KOPT-K1 (cell line): ENCODE data around the gene MBNL2.

Source experiments
- H3K27ac ChIP-seq: fragments of 200-600 bp; sonication (generic); 2 replicates; pipeline ENCODE4 v1.5.1; 2016; ENCODE audit warnings: antibody characterized with exemption, mild to moderate bottlenecking, low read depth, low read length; ENCODE audit not compliant: poor library complexity, severe bottlenecking
- H3K36me3 ChIP-seq: fragments of 200-600 bp; sonication (generic); 2 replicates; pipeline ENCODE4 v1.5.1; 2017; ENCODE audit warnings: antibody characterized with exemption, mild to moderate bottlenecking, low read length, moderate library complexity; ENCODE audit not compliant: insufficient read depth
- H3K9me3 ChIP-seq: fragments of 200-600 bp; sonication (generic); 2 replicates; pipeline ENCODE4 v1.5.1; 2017; ENCODE audit warnings: antibody characterized with exemption, low read length, mild to moderate bottlenecking; ENCODE audit not compliant: insufficient read depth, poor library complexity, severe bottlenecking

MBNL2 gene

DNA sequence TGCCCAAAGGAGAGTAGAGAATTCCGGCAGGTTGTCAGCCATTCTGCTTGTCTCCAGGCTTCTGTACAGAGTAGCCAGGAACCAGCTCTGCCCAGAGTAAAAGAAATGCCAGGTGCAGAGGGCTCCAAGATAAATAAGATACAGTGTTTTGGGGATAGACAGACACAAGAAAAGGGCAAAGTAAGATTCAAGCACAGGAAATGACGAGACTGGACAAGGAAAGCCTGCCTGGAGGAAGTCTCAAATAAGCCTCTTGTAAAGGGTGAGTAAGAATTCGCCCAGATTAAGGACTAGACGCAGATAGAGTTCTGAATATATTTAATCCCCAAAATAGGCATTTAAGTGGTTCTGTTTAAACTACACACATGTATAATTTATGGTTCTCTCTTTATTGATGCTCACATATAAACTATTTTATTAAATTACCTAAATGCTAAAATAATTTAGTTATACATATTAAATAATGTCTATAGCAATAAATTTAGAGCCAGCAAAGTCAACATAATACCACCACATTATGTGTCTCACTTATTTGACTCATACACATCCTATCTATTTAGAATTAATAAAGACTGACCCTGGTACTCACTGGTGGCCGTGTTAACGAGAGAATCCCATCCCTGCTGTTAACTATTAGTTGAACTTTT is 113.5 kb downstream of the MBNL2 start:
- H3K36me3 ChIP-seq, result no peaks in the 10 kb centered on the region
- no peak overlapping the region for H3K27ac ChIP-seq
- no peaks in the 10 kb centered on the region for H3K9me3 ChIP-seq

GRCh38 chr13:97337985-97338499 is 115.9 kb downstream of the MBNL2 start:
- H3K27ac ChIP-seq, result no peak overlapping the region
- no peaks in the 10 kb centered on the region for H3K36me3 ChIP-seq
- H3K9me3 ChIP-seq, result no peaks in the 10 kb centered on the region

DNA sequence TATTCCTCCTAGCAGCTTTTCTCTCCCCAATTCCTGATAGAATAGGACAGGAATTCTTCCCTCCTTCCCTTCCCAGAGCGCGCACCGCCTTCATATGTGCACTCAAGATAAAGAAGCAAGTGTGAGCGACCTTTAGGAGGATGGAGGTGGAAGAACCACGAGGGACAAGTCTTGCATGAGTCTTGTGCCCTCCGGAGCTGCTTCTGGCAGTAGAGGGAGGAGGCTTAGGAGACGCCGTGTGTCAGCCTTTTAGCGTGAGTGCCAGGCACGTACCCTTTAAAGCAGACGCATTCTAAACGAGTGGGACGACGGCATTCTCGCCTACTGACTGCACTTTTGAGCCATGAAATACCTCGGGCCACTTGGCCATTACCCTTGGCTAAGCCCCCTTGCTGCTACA is 116.4 kb downstream of the MBNL2 start:
- no peaks in the 10 kb centered on the region for H3K36me3 ChIP-seq
- no peaks in the 10 kb centered on the region for H3K9me3 ChIP-seq
- H3K27ac ChIP-seq, result no peak overlapping the region

- Histone ChIP-seq H3K27ac (no peak overlapping the region), H3K36me3 (no peaks in the 10 kb centered on the region), H3K9me3 (no peaks in the 10 kb centered on the region)
Observed at GRCh38 chr13:97339019-97339987, 117.2 kb downstream of the MBNL2 start.

GRCh38 chr13:97339988-97340749 is 118.0 kb downstream of the MBNL2 start:
- H3K36me3 ChIP-seq, result no peaks in the 10 kb centered on the region
- H3K9me3 ChIP-seq, result no peaks in the 10 kb centered on the region
- no peak overlapping the region for H3K27ac ChIP-seq

DNA sequence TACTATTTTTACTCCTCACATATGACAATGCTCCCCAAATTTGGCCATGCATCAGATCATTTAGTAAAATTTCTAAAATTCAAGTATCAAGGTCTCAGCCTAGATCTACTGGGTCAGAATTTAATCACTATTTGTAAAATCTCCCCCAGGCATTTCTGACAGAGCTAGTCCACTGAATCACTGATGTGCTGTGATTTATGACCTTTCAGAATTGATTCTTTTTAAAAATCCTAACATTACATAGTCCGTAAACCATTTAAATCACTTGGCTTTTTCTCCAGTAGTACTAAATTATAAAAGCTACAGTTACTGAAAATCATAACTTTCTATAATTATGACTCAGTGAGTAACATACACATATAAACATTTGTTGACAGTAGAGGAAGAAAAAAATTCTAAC is 119.0 kb downstream of the MBNL2 start:
- Histone ChIP-seq H3K36me3 (no peaks in the 10 kb centered on the region), H3K9me3 (no peaks in the 10 kb centered on the region), H3K27ac (no peak overlapping the region)

GRCh38 chr13:97342136-97342535 is 120.0 kb downstream of the MBNL2 start:
- no peaks in the 10 kb centered on the region for H3K9me3 ChIP-seq
- no peak overlapping the region for H3K27ac ChIP-seq
- H3K36me3 ChIP-seq, result no peaks in the 10 kb centered on the region

DNA sequence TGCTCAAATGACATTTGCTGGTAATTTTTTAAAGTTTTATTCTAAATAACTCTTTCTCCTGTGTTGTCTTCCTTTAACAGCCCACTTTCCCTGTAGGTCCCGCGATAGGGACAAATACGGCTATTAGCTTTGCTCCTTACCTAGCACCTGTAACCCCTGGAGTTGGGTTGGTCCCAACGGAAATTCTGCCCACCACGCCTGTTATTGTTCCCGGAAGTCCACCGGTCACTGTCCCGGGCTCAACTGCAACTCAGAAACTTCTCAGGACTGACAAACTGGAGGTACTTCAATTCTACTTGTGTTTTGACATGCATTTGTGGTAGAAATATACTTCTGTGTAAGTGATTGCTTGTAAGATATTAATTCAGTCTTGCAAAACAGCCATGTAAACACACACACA is 120.8 kb downstream of the MBNL2 start:
- no peak overlapping the region for H3K27ac ChIP-seq
- H3K36me3 ChIP-seq, result no peaks in the 10 kb centered on the region
- no peaks in the 10 kb centered on the region for H3K9me3 ChIP-seq

DNA sequence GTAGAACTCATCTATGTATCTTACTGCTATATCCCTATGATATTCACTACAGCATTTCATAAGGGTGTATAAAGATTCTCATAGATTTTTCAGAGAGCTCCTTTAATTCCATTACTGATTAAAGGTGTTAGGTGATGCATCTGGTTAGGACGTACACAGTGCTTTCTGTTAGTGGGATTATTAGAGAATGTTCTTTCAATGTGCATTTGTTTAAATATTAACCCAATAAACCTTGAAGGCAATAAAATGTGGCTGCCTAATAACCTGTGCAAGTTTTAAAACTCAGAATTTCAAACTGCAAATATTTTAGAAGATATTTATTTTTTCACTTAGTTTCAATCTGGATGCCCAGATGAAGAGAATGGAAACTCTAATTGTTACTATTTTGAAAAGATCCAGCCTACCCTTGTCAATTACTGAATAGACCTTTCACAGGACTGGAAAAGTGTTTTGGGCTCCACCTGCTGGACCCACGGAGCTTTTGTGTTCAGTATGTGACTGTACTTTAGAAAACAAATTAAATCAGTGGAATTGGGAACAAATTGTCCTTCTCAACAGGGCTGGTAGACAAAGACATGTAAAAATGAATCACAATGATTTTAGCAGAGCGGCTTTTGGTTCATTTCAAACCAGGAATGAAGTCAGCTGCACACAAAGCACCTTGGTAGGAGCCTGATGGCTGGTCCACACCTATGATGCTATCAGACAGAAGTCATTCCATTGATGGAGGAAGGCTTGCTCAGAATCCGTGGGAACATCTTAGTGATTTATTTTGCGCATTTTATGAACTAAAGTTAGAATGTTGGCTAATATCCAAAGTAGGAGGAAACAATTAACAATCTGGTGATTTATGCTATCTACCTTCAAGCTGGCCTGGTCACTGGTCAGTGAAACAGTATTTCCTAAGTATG is 122.4 kb downstream of the MBNL2 start:
- H3K36me3 ChIP-seq, result 0 out of 2 replicates have a peak, but pooled peaks cover 1% of the 10 kb centered on the region
- no peaks in the 10 kb centered on the region for H3K9me3 ChIP-seq
- H3K27ac ChIP-seq, result no peak overlapping the region

DNA sequence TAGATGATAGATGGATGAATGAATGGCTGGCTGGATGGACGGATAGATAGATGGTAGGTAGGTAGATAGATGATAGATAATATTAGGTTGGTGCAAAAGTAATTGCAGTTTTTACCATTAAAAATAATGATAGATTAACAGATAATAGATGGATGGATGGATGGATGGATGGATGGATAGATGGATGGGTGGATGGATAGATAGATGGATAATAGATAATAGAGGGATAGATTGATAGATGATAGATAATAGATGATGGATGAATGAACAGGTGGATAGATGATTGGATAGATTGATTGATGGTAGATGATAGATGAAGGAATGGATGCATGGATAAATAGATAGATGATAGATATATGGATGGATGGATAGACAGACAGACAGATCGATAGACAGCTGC is 124.0 kb downstream of the MBNL2 start:
- Histone ChIP-seq H3K9me3 (peaks cover 3% of the 10 kb centered on the region), H3K27ac (no peak overlapping the region), H3K36me3 (peaks cover 6% of the 10 kb centered on the region; the same call in 1 of the 2 replicates)

- peaks cover 6% of the 10 kb centered on the region for H3K9me3 ChIP-seq
- no peak overlapping the region for H3K27ac ChIP-seq
- peaks cover 6% of the 10 kb centered on the region; the same call in 1 of the 2 replicates for H3K36me3 ChIP-seq
Observed at GRCh38 chr13:97346561-97347254, 124.6 kb downstream of the MBNL2 start.

DNA sequence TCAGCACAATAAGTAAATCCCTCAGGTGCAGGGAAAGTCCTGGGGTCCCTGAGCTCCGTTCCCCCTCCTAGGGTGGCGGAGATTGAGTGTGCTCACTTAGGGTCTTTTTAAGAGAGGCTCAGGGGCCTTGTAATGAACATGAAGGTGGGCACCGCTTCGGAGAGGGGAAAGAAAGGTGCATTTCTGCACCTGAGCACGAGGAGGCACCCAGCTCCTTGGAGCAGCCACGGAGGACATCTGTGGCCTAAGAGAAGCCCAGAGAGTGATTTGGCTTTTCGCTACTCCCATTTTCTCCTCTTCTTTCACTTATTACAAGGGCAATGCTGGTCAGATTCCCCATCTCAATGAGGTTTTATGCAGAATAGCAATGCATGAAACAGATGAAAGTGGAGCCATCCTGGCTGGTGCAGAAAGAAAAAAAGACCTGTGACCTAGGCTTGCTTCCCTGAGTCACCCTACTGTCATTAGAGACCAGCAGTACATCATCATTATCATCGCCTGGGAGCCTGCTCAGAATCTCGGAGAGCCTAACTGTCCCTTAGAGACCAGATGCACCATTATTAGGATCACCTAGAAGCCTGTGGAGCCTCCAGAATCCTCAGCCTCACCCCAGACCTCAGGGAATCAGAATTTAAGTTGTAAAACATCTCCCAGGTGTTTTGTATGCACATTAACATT is 125.3 kb downstream of the MBNL2 start:
- Histone ChIP-seq H3K36me3 (peaks cover 6% of the 10 kb centered on the region; the same call in 1 of the 2 replicates), H3K27ac (no peak overlapping the region), H3K9me3 (peaks cover 6% of the 10 kb centered on the region)

DNA sequence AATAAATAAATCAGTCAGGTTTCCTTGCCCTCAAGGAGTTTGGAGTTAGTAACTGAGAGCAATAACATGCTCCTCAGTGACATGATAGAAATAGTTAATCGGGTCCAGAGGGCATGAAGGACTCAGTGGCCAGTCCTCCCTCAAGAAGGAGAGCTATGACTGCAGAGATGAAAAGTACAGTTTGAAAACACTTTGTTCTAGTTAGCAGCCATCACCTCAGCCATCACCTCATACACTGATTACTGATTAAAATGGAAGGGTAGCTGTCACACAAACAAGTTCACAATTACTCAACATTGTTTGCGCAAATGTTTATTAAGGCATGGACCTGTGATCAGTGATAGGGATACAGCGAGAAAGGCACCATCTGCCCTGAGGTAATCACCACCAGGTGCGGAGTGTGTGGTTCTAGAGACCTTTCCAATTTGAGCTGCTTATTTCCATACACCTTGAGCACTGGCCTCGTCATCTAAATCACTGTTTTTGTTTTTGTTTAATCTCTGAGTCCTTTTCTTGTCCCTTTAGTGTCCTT is 126.5 kb downstream of the MBNL2 start:
- Histone ChIP-seq H3K27ac (no peak overlapping the region), H3K9me3 (peaks cover 6% of the 10 kb centered on the region), H3K36me3 (peaks cover 6% of the 10 kb centered on the region; the same call in 1 of the 2 replicates)
